ENCODE results near the gene COX6A1. TPM values are rescaled to one million over a fixed set of nuclear protein-coding genes. Genes with fewer than 3 reads are reported as not detected.

COX6A1 gene
- polyA plus RNA-seq, 1 donor from 2014 or later: 830 TPM

DNA sequence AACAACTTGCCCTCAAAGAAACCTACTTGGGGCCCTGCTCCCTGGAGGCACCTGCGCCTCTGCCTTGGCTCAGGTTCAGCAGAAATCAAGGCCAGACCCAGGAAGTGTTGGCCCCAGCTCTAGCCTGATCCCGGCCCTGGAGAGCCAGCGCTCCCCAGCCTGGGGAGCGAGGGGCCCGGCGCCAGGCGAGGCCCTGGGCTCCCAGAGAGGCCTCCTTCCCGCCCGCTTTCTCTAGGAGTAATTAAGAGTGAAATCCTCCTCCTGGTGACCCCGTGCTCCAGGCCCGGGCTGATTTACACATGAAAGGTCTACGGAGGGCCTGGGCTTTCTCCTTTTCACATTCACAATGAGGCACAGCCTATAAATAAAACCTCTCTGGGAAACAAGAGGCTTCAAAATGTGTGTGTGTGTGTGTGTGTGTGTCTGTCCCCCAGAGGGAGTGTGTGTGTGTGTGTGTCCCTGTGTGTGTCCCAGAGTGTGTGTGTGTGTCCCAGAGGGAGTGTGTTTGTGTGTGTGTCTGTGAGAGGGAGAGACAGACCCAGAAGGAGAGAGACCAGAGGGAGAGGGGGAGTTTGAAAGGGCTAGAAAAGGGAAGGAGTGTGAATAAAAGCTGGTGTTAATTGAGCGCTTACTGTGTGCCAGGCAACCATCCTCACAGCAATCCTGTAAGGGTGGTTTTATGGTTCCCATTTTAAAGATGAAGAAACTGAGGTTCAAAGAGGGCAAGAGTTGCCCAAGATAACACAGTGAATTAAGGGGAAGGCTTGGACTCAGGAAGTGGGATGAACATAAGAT, 23.8 kb upstream of the COX6A1 start:
- Mint-ChIP-seq H3K27me3 (peaks cover 11% of the 10 kb centered on the region), H3K4me3 (no peak overlapping the region), H3K9me3 (no peaks in the 10 kb centered on the region), H3K4me1 (peaks cover 0 to 2% (median 0%) of the 10 kb centered on the region in 3 donors), H3K36me3 (no peaks in the 10 kb centered on the region), H3K27ac (peak overlapping the region in 1 of 3 donors; percentile 43)

DNA sequence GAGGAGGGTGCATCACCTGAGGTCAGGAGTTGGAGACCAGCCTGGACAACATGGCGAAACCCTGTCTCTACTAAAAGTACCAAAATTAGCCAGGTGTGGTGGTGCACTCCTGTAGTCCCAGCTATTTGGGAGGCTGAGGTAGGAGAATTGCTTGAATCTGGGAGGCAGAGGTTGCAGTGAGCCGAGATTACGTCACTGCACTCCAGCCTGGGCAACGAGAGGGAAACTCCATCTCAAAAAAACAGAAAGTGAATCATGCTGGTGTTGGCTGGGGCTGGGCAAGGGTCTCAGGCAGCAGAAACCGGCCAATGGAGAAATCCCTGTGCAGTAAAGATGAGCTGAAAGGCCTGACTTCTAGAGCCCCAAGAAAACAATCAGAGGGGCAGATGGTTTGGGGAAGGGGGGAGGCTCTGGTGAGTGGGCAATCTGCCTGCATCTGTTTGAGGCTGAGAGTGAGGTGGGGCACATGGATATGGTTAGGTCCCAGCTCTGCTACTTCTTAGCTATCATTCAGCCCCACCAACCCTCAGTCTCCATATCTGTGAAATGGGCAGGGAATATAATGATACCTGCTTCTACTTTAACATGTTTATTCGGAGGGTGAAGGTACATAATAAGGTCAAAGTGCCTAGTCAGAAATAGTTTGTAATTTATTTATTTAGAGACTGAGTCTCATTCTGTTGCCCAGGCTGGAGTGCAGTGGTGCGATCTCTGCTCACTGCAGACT, 21.3 kb upstream of the COX6A1 start:
- Mint-ChIP-seq H3K4me3 (no peak overlapping the region), H3K36me3 (no peaks in the 10 kb centered on the region), H3K27me3 (peaks cover 8% of the 10 kb centered on the region), H3K4me1 (peaks cover 0 to 2% (median 0%) of the 10 kb centered on the region in 3 donors), H3K9me3 (no peaks in the 10 kb centered on the region), H3K27ac (no peak overlapping the region)

GRCh38 chr12:120417917-120418580, 19.9 kb upstream of the COX6A1 start:
- Mint-ChIP-seq H3K27ac (peak overlapping the region in 1 of 3 donors; percentile 73), H3K4me3 (no peak overlapping the region), H3K36me3 (no peaks in the 10 kb centered on the region), H3K27me3 (peaks cover 8% of the 10 kb centered on the region), H3K9me3 (no peaks in the 10 kb centered on the region), H3K4me1 (peaks cover 0 to 2% (median 0%) of the 10 kb centered on the region in 3 donors)

DNA sequence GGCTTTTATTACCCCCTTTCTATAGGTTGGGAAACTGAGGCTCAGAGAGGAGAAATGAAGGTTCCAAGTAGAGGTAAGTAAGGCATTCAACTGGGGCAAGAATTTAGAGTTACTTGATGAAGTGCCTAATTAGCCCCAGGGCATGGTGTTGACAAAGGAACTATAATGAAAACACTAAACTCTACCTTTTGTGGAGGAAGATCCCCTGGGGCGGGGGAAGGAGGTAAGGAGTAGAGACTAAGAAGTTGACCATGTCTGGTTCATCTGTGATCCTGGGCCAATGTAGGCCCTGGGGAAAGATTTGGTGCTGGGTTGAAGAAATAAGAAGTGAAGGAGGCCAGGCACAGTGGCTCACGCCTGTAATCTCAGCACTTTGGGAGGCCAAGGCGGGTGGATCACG, 16.2 kb upstream of the COX6A1 start:
- peaks cover 2% of the 10 kb centered on the region for H3K27me3 Mint-ChIP-seq
- H3K4me1 Mint-ChIP-seq: peaks cover 0 to 2% (median 0%) of the 10 kb centered on the region in 3 donors
- H3K27ac Mint-ChIP-seq: no peak overlapping the region
- no peaks in the 10 kb centered on the region for H3K9me3 Mint-ChIP-seq
- no peaks in the 10 kb centered on the region for H3K36me3 Mint-ChIP-seq
- no peak overlapping the region for H3K4me3 Mint-ChIP-seq

DNA sequence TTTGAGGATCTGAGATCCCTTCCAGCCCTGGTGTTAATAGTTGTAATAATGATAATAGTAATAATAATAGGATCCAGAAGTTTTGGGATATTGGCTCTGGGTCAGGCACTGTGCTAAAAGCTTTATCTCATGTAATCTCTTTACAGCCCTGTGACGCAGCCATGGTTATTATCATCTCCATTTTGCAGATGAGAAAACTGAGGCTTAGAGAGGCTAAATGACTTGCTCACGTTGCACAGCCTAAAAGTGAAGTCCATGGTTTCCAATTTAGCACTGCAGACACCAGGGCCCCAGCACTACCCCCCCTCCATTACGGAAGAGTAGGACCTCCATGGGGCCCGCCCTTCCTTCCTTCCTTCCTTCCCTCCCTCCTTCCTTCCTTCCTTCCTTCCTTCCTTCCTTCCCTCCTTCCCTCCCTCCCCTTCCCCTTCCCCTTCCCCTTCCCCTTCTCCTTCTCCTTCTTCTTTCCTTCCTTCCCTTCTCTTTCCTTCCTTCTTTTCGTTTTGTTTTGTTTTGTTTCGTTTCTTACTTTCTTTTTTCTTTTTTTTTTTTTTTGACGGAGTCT, 14.9 kb upstream of the COX6A1 start:
- Mint-ChIP-seq H3K27ac (no peak overlapping the region), H3K4me3 (peak overlapping the region in 1 of 4 donors; percentile 71), H3K36me3 (no peaks in the 10 kb centered on the region), H3K9me3 (no peaks in the 10 kb centered on the region), H3K4me1 (peaks cover 0 to 2% (median 0%) of the 10 kb centered on the region in 3 donors), H3K27me3 (peaks cover 2% of the 10 kb centered on the region)

- peaks cover 0 to 5% (median 2%) of the 10 kb centered on the region in 3 donors for H3K4me1 Mint-ChIP-seq
- peaks cover 6% of the 10 kb centered on the region for H3K27me3 Mint-ChIP-seq
- peaks cover 0 to 1% (median 0%) of the 10 kb centered on the region in 3 donors for H3K9me3 Mint-ChIP-seq
- no peak overlapping the region for H3K4me3 Mint-ChIP-seq
- H3K27ac Mint-ChIP-seq: no peak overlapping the region
- H3K36me3 Mint-ChIP-seq: no peaks in the 10 kb centered on the region
Measured at GRCh38 chr12:120425797-120426196, 12.1 kb upstream of the COX6A1 start.

DNA sequence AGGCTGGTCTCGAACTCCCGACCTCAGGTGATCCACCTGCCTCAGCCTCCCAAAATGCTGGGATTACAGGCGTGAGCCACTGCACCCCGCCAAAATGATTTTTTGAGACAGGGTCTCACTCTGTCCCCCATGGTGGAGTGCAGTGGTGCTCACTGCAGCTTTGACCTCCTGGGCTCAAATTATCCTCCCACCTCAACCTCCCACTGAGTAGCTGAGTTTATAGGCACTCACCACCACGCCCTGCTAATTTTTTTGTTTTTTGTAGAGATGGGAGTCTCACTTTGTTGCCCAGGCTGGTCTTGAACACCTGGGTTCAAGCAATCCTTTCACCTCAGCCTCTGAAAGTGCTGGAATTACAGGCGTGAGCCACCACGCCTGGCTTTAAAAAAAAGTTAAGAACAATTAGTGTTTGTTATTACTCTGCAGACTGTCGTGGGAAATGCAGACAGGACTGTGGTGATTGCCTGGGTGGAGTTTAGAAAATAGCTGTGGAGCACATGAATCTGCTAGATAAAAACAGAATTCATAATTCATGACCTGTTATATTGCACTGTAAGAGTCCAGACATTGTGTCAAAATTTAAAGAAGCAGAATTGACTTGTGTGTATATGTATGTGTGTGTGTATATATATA, 9.2 kb upstream of the COX6A1 start:
- Mint-ChIP-seq H3K9me3 (peaks cover 0 to 1% (median 0%) of the 10 kb centered on the region in 3 donors), H3K27me3 (peaks cover 11% of the 10 kb centered on the region), H3K4me1 (peaks cover 0 to 3% (median 2%) of the 10 kb centered on the region in 3 donors), H3K36me3 (no peaks in the 10 kb centered on the region), H3K4me3 (no peak overlapping the region), H3K27ac (no peak overlapping the region)

- peaks cover 12% of the 10 kb centered on the region for H3K27me3 Mint-ChIP-seq
- H3K27ac Mint-ChIP-seq: no peak overlapping the region
- H3K4me1 Mint-ChIP-seq: peaks cover 0 to 3% (median 2%) of the 10 kb centered on the region in 3 donors
- no peak overlapping the region for H3K4me3 Mint-ChIP-seq
- H3K36me3 Mint-ChIP-seq: no peaks in the 10 kb centered on the region
- peaks cover 0 to 1% (median 0%) of the 10 kb centered on the region in 3 donors for H3K9me3 Mint-ChIP-seq
Measured at GRCh38 chr12:120429368-120429767, 8.5 kb upstream of the COX6A1 start.

GRCh38 chr12:120432772-120433525, 5.0 kb upstream of the COX6A1 start:
- H3K27me3 Mint-ChIP-seq: peaks cover 13% of the 10 kb centered on the region
- peaks cover 7 to 9% (median 8%) of the 10 kb centered on the region in 3 donors for H3K4me1 Mint-ChIP-seq
- no peak overlapping the region for H3K4me3 Mint-ChIP-seq
- H3K9me3 Mint-ChIP-seq: peaks cover 0 to 1% (median 0%) of the 10 kb centered on the region in 3 donors
- no peaks in the 10 kb centered on the region for H3K36me3 Mint-ChIP-seq
- H3K27ac Mint-ChIP-seq: no peak overlapping the region

GRCh38 chr12:120438495-120439198, 734 bp downstream of the COX6A1 start:
- no peaks in the 10 kb centered on the region for H3K9me3 Mint-ChIP-seq
- H3K36me3 Mint-ChIP-seq: no peaks in the 10 kb centered on the region

GRCh38 chr12:120439646-120440247, 1.8 kb downstream of the COX6A1 start:
- peaks cover 16 to 20% (median 19%) of the 10 kb centered on the region in 3 donors for H3K4me1 Mint-ChIP-seq
- H3K36me3 Mint-ChIP-seq: no peaks in the 10 kb centered on the region
- no peaks in the 10 kb centered on the region for H3K9me3 Mint-ChIP-seq
- H3K4me3 Mint-ChIP-seq: peak overlapping the region in 3 of 4 donors; percentile 74 to 97 (median 93)
- peak overlapping the region in 1 of 3 donors; percentile 85 for H3K27ac Mint-ChIP-seq
- no peaks in the 10 kb centered on the region for H3K27me3 Mint-ChIP-seq

More at GRCh38 chr12:120438495-120439198, 734 bp downstream of the COX6A1 start:
- Mint-ChIP-seq H3K27ac (peak overlapping the region; percentile 85 to 98 (median 97)), H3K4me1 (peaks cover 16 to 19% (median 18%) of the 10 kb centered on the region in 3 donors), H3K4me3 (peak overlapping the region; percentile 93 to 99 (median 96)), H3K27me3 (peaks cover 3% of the 10 kb centered on the region)

GRCh38 chr12:120444676-120445075, 6.8 kb downstream of the COX6A1 start:
- H3K27ac Mint-ChIP-seq: peak overlapping the region in 2 of 3 donors; percentile 46 to 83
- no peaks in the 10 kb centered on the region for H3K9me3 Mint-ChIP-seq
- H3K4me1 Mint-ChIP-seq: peaks cover 14 to 22% (median 19%) of the 10 kb centered on the region in 3 donors
- peaks cover 1% of the 10 kb centered on the region for H3K27me3 Mint-ChIP-seq
- peak overlapping the region in 3 of 4 donors; percentile 68 to 98 (median 90) for H3K4me3 Mint-ChIP-seq
- no peaks in the 10 kb centered on the region for H3K36me3 Mint-ChIP-seq

Data from IgD-negative memory B cell (primary cell).